Measurements from ENCODE around the gene ZSCAN20. TPM values are rescaled to one million over a fixed set of nuclear protein-coding genes. Genes with fewer than 3 reads are reported as not detected.

The ZSCAN20 gene
- total RNA-seq, 4 donors from 2014 or later, result 2.1 to 6.1 (median 4.0) TPM

- no peak for DNase-seq
- Histone ChIP-seq H3K36me3 (no peaks in the 10 kb centered on the region), H3K9me3 (no peaks in the 10 kb centered on the region), H3K4me3 (no peak overlapping the region), H3K4me1 (peaks cover 0 to 54% (median 9%) of the 10 kb centered on the region in 3 donors), H3K27ac (peak overlapping the region in 2 of 4 donors; percentile 4 to 47), H3K27me3 (no peaks in the 10 kb centered on the region)
- intact Hi-C loops (cut with DNase I), result loop anchor here (5.0 to 10.0 kb wide), 2 partner anchors 94 to 172 kb away; no protein-coding TSS in a partner anchor
- no peak for TF ChIP-seq POLR2A (IDR thresholded peaks at IDR 0.05)
- TF ChIP-seq, protein P1, sequence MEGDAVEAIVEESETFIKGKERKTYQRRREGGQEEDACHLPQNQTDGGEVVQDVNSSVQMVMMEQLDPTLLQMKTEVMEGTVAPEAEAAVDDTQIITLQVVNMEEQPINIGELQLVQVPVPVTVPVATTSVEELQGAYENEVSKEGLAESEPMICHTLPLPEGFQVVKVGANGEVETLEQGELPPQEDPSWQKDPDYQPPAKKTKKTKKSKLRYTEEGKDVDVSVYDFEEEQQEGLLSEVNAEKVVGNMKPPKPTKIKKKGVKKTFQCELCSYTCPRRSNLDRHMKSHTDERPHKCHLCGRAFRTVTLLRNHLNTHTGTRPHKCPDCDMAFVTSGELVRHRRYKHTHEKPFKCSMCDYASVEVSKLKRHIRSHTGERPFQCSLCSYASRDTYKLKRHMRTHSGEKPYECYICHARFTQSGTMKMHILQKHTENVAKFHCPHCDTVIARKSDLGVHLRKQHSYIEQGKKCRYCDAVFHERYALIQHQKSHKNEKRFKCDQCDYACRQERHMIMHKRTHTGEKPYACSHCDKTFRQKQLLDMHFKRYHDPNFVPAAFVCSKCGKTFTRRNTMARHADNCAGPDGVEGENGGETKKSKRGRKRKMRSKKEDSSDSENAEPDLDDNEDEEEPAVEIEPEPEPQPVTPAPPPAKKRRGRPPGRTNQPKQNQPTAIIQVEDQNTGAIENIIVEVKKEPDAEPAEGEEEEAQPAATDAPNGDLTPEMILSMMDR (IDR thresholded peaks at IDR 0.05), result no peak
- 68 to 73% methylated on average over 3 of the region's 3 CpGs for WGBS, 2 donors
These were observed 3.5 kb upstream of the ZSCAN20 start for GRCh38 chr1:33468967-33469366.

DNA sequence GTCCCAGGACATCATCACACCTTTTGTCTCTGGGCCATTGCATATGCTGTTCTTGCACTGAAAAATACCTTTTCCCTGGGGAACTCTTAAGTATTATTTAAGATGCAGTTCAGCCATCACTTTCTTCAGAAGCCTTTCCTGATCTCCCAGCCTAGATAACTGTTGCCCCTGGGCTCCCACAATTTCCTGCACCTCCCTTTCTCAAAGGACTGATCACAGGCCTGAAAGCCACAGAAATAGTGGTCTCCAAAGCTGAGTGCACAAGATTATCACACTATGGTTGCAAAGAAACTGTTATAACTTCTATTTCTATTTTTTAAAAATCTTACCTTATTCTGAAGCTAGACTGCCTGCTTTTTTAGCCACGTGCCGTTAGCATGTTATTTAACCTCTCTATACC is 2.8 kb upstream of the ZSCAN20 start:
- H3K27ac ChIP-seq, result peak overlapping the region in 1 of 4 donors; percentile 47
- TF ChIP-seq POLR2A (IDR thresholded peaks at IDR 0.05), result no peak
- TF ChIP-seq, protein P1 (IDR thresholded peaks at IDR 0.05), result no peak
- intact Hi-C loops (cut with DNase I), result loop anchor here (5.0 to 10.0 kb wide), 2 partner anchors 95 to 172 kb away; no protein-coding TSS in a partner anchor
- peaks cover 0 to 58% (median 9%) of the 10 kb centered on the region in 3 donors for H3K4me1 ChIP-seq
- WGBS, 2 donors, result 93 to 96% methylated on average over 2 of the region's 2 CpGs
- no peaks in the 10 kb centered on the region for H3K36me3 ChIP-seq
- H3K27me3 ChIP-seq, result no peaks in the 10 kb centered on the region
- H3K4me3 ChIP-seq, result no peak overlapping the region
- DNase-seq, result no peak
- no peaks in the 10 kb centered on the region for H3K9me3 ChIP-seq

GRCh38 chr1:33470495-33471012 is 1.9 kb upstream of the ZSCAN20 start:
- Histone ChIP-seq H3K27me3 (no peaks in the 10 kb centered on the region), H3K4me1 (peaks cover 0 to 58% (median 9%) of the 10 kb centered on the region in 3 donors), H3K27ac (peak overlapping the region in 3 of 4 donors; percentile 33 to 86 (median 84)), H3K9me3 (no peaks in the 10 kb centered on the region), H3K36me3 (no peaks in the 10 kb centered on the region), H3K4me3 (no peak overlapping the region)
- peak; percentile 17 for DNase-seq
- intact Hi-C loops (cut with DNase I), result no loop called here
- TF ChIP-seq POLR2A (IDR thresholded peaks at IDR 0.05), result no peak
- TF ChIP-seq, protein P1 (IDR thresholded peaks at IDR 0.05), result peak; percentile 71 to 89 (median 79)
- 1 to 3% methylated on average over 11 of the region's 11 CpGs for WGBS, 2 donors

DNA sequence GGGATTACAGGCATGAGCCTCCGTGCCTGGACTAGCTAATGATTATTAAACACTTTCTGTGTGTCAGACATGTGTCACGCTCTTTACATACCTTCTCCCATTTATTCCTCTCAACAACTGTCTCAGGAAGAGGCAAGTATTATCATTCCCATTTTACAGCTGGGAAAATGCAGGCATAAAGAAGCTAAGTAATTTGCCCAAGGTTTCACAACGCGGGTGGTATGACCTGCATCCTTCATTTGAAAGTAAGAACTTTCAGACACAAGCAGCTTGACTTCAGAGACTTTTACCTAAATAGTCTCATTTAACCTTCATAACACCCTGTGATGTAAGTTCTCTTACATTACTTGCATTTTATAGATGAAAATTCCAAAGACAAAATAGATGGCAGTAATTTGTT is 1.0 kb upstream of the ZSCAN20 start:
- peaks cover 0 to 53% (median 9%) of the 10 kb centered on the region in 3 donors for H3K4me1 ChIP-seq
- no peaks in the 10 kb centered on the region for H3K27me3 ChIP-seq
- peak overlapping the region in 3 of 4 donors; percentile 83 to 86 (median 84) for H3K27ac ChIP-seq
- TF ChIP-seq, protein P1 (IDR thresholded peaks at IDR 0.05), result no peak
- no peaks in the 10 kb centered on the region for H3K36me3 ChIP-seq
- no peak for DNase-seq
- WGBS, 2 donors, result 75 to 78% methylated on average over 4 of the region's 4 CpGs
- H3K4me3 ChIP-seq, result no peak overlapping the region
- H3K9me3 ChIP-seq, result no peaks in the 10 kb centered on the region
- intact Hi-C loops (cut with DNase I), result no loop called here

DNA sequence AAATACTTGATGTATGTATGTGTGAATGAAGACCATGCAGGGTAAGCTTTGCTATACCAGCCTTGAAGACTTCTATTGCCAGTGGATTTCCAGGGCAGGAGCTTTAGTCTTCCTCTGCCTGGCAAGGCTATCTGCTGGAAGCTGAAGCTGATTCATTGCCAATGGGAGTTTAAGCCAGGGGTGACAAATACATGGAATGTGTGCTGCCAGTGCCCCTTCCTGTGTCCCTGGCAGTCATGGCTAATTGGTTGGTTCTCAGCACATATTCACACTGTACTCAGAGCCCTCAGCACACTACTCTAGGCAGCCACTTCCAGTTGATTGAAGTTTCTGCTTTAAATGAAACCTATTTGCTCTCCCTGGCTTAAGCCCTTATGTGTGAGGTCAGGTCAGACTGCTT is 1.5 kb downstream of the ZSCAN20 start:
- Histone ChIP-seq H3K27me3 (no peaks in the 10 kb centered on the region), H3K4me3 (no peak overlapping the region), H3K27ac (no peak overlapping the region), H3K36me3 (peaks cover 0 to 1% (median under 1%) of the 10 kb centered on the region in 3 donors), H3K9me3 (no peaks in the 10 kb centered on the region), H3K4me1 (peaks cover 0 to 50% (median 9%) of the 10 kb centered on the region in 3 donors)
- no peak for TF ChIP-seq POLR2A (IDR thresholded peaks at IDR 0.05)
- TF ChIP-seq, protein P1 (IDR thresholded peaks at IDR 0.05), result no peak
- DNase-seq, result no peak
- intact Hi-C loops (cut with DNase I), result no loop called here
